GM21515 (cell line): ENCODE results near the gene CEL.
"Not testable (repeated sequence)": the region's sequence is repeated elsewhere in the genome, so short reads cannot be mapped to it uniquely, and the experiment has no call there.

ENCODE experiments used
- ATAC-seq: cut with Tn5 transposase; IDR thresholded peaks from one replicate; pipeline ENCODE4 v1.9.1; 2021; ENCODE audit not compliant: unreplicated experiment

Gene CEL

GRCh38 chr9:133080786-133081779 is 19.3 kb downstream of the CEL start:
- not testable (repeated sequence) for ATAC-seq

GRCh38 chr9:133081957-133082644 is 20.3 kb downstream of the CEL start:
- ATAC-seq, result not testable (repeated sequence)

GRCh38 chr9:133083688-133084087 is 21.9 kb downstream of the CEL start:
- not testable (repeated sequence) for ATAC-seq

- not testable (repeated sequence) for ATAC-seq
Measured at GRCh38 chr9:133086212-133086860, 24.6 kb downstream of the CEL start.

GRCh38 chr9:133086894-133087293 is 25.1 kb downstream of the CEL start:
- no peak for ATAC-seq

- no peak for ATAC-seq
Measured at GRCh38 chr9:133087429-133088145, 25.8 kb downstream of the CEL start.

GRCh38 chr9:133088146-133088750 is 26.5 kb downstream of the CEL start:
- no peak for ATAC-seq

- no peak for ATAC-seq
Measured at GRCh38 chr9:133088756-133089155, 27.0 kb downstream of the CEL start.

GRCh38 chr9:133089271-133089671 is 27.5 kb downstream of the CEL start:
- no peak for ATAC-seq

- ATAC-seq, result no peak
Measured at GRCh38 chr9:133090187-133090586, 28.4 kb downstream of the CEL start.

GRCh38 chr9:133090752-133091385 is 29.1 kb downstream of the CEL start:
- no peak for ATAC-seq

- not testable (repeated sequence) for ATAC-seq
Measured at GRCh38 chr9:133094351-133094750, 32.6 kb downstream of the CEL start.

GRCh38 chr9:133094842-133095393 is 33.1 kb downstream of the CEL start:
- ATAC-seq, result no peak

- ATAC-seq, result no peak
Measured at GRCh38 chr9:133098104-133098754, 36.4 kb downstream of the CEL start.

GRCh38 chr9:133098871-133099270 is 37.1 kb downstream of the CEL start:
- no peak for ATAC-seq

- ATAC-seq, result no peak
Measured at GRCh38 chr9:133099726-133100505, 38.1 kb downstream of the CEL start.

GRCh38 chr9:133100506-133101355 is 39.0 kb downstream of the CEL start:
- ATAC-seq, result no peak
